Brain microvascular endothelial cell (primary cell): ENCODE data around the gene PMP22.

ENCODE experiments used
- DNase-seq: peaks from one replicate; pipeline ENCODE4 v3.0.0-alpha.2; 2020
- H3K27ac ChIP-seq: fragments of 250-450 bp; sonication (Bioruptor Pico); 2 replicates; pipeline ENCODE4 v1.5.1; 2020; ENCODE audit warnings: mild to moderate bottlenecking, moderate library complexity
- H3K27me3 ChIP-seq: fragments of 250-450 bp; sonication (Bioruptor Pico); replicated peaks from 2 replicates; pipeline ENCODE4 v1.5.1; 2020; ENCODE audit warnings: mild to moderate bottlenecking
- H3K36me3 ChIP-seq: fragments of 250-450 bp; sonication (Bioruptor Pico); replicated peaks from 2 replicates; pipeline ENCODE4 v1.5.1; 2020; ENCODE audit warnings: mild to moderate bottlenecking
- H3K4me3 ChIP-seq: 2 replicates; pipeline ENCODE4 v1.5.1; 2011; ENCODE audit warnings: low read depth, mild to moderate bottlenecking, control low read depth, low read length, moderate library complexity
- in situ Hi-C: cut with HindIII; loops from 2 replicates; pipeline ENCODE4 v1.10.0; 2017; ENCODE audit warnings: low sequenced_read_pairs, low pct_ligation_motif_present
- TF ChIP-seq, protein P1 (sequence below): IDR thresholded peaks from 2 replicates; pipeline ENCODE4 v1.5.1; 2011; ENCODE audit warnings: low read depth, mild to moderate bottlenecking, moderate library complexity, low read length, control low read depth, inconsistent platforms; ENCODE audit errors: missing control alignments

Gene PMP22

DNA sequence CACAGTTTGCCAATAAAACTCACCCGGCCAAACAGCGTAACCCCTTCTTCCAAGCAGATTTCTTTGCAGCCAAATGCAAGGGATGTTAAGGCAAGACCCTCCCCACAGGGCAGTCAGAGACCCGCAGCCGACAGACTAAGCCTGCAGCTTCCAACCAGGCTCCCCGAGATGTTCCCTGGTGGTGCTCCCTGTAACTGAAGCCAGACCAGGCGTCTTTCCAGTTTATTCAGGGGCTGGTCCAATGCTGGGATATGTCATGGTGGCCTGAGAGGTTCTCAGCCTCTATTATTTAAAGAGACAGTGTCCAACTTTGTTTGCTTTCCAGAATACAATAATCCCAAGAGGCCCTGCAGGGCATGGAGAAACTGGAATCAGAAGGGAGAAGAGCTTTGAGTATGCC lies at the start of gene PMP22:
PMP22 (minus strand) TSS at position 196 of the 400 bp plus-strand sequence. CDS start 4,599 bp downstream, outside the sequence.
- in situ Hi-C loops: no loop called here
- TF ChIP-seq, protein P1, sequence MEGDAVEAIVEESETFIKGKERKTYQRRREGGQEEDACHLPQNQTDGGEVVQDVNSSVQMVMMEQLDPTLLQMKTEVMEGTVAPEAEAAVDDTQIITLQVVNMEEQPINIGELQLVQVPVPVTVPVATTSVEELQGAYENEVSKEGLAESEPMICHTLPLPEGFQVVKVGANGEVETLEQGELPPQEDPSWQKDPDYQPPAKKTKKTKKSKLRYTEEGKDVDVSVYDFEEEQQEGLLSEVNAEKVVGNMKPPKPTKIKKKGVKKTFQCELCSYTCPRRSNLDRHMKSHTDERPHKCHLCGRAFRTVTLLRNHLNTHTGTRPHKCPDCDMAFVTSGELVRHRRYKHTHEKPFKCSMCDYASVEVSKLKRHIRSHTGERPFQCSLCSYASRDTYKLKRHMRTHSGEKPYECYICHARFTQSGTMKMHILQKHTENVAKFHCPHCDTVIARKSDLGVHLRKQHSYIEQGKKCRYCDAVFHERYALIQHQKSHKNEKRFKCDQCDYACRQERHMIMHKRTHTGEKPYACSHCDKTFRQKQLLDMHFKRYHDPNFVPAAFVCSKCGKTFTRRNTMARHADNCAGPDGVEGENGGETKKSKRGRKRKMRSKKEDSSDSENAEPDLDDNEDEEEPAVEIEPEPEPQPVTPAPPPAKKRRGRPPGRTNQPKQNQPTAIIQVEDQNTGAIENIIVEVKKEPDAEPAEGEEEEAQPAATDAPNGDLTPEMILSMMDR: no peak
- Histone ChIP-seq H3K27me3 (no peaks in the 10 kb centered on the region), H3K36me3 (no peaks in the 10 kb centered on the region), H3K4me3 (no peak within 1 kb of the TSS), H3K27ac (no peak within 1 kb of the TSS)
- DNase-seq: no peak

DNA sequence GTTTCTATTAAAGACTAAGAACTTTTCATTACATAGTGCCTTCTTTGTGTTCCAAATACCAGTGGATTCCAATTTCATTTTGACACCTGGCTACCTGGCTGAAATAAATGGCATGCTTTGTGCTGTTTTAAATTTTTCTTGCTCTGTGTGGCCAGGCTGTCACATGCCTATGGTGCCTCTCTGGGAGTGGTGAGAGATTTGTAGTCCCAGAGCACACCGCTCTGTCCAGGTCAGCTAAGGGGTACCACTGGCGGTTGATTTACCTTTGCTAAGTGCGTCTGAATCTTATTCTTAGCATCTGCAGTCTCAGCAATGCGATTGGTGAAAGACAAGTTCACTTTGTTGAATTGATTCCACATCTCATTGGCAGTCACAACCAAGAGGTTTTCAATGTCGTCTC lies 46.9 kb upstream of the PMP22 start:
- H3K27me3 ChIP-seq: no peaks in the 10 kb centered on the region
- no peak for DNase-seq
- H3K27ac ChIP-seq: no peak overlapping the region
- TF ChIP-seq, protein P1: no peak
- in situ Hi-C loops: no loop called here
- no peaks in the 10 kb centered on the region for H3K36me3 ChIP-seq
- H3K4me3 ChIP-seq: no peak overlapping the region

DNA sequence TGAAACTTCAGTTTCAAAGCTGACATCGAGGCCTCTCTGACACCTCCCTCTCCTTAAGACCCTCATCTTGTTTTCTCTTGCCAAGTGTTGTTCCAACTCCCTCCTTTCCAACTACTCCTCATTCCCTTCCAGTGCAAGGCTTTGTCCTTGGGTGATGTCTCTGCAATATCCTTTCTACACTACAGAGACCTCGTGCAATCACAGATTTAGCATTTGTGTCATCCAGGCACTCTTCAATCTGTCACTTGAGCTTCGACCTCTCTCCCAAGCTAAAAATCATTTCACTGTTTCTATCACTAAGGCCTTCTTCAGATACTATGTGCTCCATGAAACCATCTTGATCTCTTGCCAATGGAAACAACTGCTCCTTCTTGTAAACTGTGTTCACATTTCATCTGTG lies 44.7 kb upstream of the PMP22 start:
- in situ Hi-C loops: no loop called here
- DNase-seq: no peak
- Histone ChIP-seq H3K27ac (no peak overlapping the region), H3K27me3 (no peaks in the 10 kb centered on the region), H3K36me3 (no peaks in the 10 kb centered on the region), H3K4me3 (no peak overlapping the region)
- TF ChIP-seq, protein P1: no peak

DNA sequence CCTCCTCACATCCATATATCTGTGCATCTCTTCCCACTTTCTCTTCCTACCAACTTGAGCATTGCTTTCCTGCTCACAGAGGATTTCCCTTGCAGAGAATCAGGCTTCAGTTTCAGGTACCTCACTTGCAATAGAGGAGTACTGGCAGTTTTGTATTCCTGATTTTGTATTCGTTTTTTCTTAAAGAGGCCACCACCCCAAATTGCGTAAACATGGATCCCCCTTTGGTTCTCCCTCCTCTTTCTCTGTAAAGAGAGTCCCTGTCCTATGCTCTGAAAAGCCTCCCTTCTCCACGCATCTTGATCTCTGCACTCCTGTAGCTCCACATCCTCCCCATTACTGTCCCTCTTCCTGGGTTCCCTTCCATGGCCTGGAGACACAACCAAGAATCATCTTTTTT lies 44.1 kb upstream of the PMP22 start:
- no peaks in the 10 kb centered on the region for H3K27me3 ChIP-seq
- H3K4me3 ChIP-seq: no peak overlapping the region
- in situ Hi-C loops: no loop called here
- TF ChIP-seq, protein P1: no peak
- H3K27ac ChIP-seq: no peak overlapping the region
- no peaks in the 10 kb centered on the region for H3K36me3 ChIP-seq
- DNase-seq: no peak

DNA sequence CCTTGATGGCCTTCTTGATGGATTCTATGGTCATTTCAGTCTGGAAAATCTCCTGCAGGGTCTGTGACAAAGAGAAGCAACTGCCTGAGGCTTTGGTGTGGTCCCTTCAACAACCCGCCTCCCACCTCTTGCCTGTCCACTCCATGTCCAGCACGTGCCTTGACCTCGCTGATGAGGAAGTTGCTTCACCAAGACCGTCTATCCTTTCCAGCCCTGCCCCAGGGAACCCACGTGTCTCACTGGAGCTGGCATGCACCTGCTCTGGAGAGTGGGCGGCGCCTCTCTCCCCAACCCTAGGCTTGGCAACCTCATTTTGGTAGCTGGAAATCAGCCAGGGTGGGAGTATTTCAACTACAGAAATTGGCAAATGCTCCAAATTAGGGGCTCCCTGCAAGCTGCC lies 43.6 kb upstream of the PMP22 start:
- no peak for DNase-seq
- no peak overlapping the region for H3K4me3 ChIP-seq
- H3K27ac ChIP-seq: no peak overlapping the region
- in situ Hi-C loops: no loop called here
- no peaks in the 10 kb centered on the region for H3K36me3 ChIP-seq
- no peaks in the 10 kb centered on the region for H3K27me3 ChIP-seq
- TF ChIP-seq, protein P1: no peak

DNA sequence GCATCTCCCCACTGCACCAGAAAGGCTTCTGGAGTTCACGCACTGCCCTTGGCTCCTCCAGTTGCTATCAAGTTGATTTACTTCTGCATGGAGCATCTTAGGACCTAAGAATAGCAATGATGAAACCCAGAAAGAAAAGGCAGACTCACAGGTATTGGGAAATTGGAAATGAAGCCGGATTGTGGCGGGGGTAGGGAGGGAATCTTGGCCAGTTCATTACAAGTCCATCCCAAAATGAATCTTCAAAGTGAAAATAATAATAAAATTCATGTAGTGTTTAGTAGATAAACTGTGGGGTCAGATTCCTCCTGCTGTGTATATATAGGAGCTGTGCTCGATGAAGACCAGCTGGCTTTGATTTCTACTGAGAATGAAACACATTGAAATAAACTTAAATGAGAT lies 42.6 kb upstream of the PMP22 start:
- Histone ChIP-seq H3K27me3 (no peaks in the 10 kb centered on the region), H3K36me3 (no peaks in the 10 kb centered on the region), H3K27ac (no peak overlapping the region), H3K4me3 (no peak overlapping the region)
- TF ChIP-seq, protein P1: no peak
- in situ Hi-C loops: no loop called here
- no peak for DNase-seq
